ENCODE measurements around the gene PRR16. TPM values are rescaled to one million over a fixed set of nuclear protein-coding genes. Genes with fewer than 3 reads are reported as not detected.
"Not testable (repeated sequence)": the region's sequence is repeated elsewhere in the genome, so short reads cannot be mapped to it uniquely, and the experiment has no call there.

Gene PRR16
- total and polyA plus RNA-seq, 2 of the 13 experiments (the other 11 are each of a cell fraction or from before 2014, with no cell fraction given): not detected

- TF ChIP-seq ARNTL (CRISPR knock-in tag; IDR thresholded peaks at IDR 0.05): peak; percentile 77; the same call in 1 of the 2 replicates
- TF ChIP-seq HOXA5 (CRISPR knock-in tag; IDR thresholded peaks at IDR 0.05): 0 out of 2 replicates have a peak, but pooled peaks have one; percentile 29
- TF ChIP-seq KAT8 (CRISPR knock-in tag; IDR thresholded peaks at IDR 0.05): peak; percentile 27; the same call in 1 of the 2 replicates
Measured at GRCh38 chr5:120457839-120458507, 6.1 kb upstream of the PRR16 start (continued).

- H3K27ac ChIP-seq (ENCODE audit: extremely low read length, insufficient read depth, low read length); H2AFZ ChIP-seq (ENCODE audit: low read length); H3K4me1 ChIP-seq (ENCODE audit: insufficient read depth, low read length); H3K36me3 ChIP-seq (replicated peaks in 1 of 2; ENCODE audit: control insufficient read depth in 1 of 2, insufficient read depth in 2 of 2, low read length in 2 of 2); H3K27me3 ChIP-seq (ENCODE audit: control insufficient read depth in 1 of 2, insufficient read depth in 2 of 2, low read length in 2 of 2); ATAC-seq; BruUV-seq (replicated peaks); DNase-seq (ENCODE audit: low spot score); FAIRE-seq; CTCF ChIA-PET (ENCODE audit: low intra/inter-chr PET ratio, low total read pairs); POLR2A ChIA-PET; H3K9me3 ChIP-seq (ENCODE audit: low read length); H3K79me2 ChIP-seq (ENCODE audit: insufficient read depth, low read length); H3K4me3 ChIP-seq (replicated peaks in 1 of 3; ENCODE audit: insufficient read depth in 1 of 3, low read depth in 2 of 3, low read length in 3 of 3); H3K9ac ChIP-seq (ENCODE audit: insufficient read depth, low read depth, low read length); H4K20me1 ChIP-seq (ENCODE audit: insufficient read depth, low read length): not testable (repeated sequence)
- peak overlapping the region; percentile 85 for H3K4me2 ChIP-seq (ENCODE audit: low read depth, low read length)
- 44% methylated on average over 2 of the region's 2 CpGs for WGBS (ENCODE audit: low lambda C conversion rate)
- intact Hi-C loops (cut with micrococcal nuclease; ENCODE audit: unreplicated experiment): loop anchor here (2.0 to 5.0 kb wide), 4 partner anchors 650 to 1471 kb away; partner anchors contain the start of gene DTWD2
- in situ Hi-C loops (cut with HindIII; ENCODE audit: extremely low pct_ligation_motif_present, low pct_unique_long_range_greater_than_20kb): loop anchor here (10.0 kb wide), 1 partner anchor 984 kb away; no protein-coding TSS in a partner anchor
Measured at GRCh38 chr5:120458508-120458847, 5.6 kb upstream of the PRR16 start.

DNA sequence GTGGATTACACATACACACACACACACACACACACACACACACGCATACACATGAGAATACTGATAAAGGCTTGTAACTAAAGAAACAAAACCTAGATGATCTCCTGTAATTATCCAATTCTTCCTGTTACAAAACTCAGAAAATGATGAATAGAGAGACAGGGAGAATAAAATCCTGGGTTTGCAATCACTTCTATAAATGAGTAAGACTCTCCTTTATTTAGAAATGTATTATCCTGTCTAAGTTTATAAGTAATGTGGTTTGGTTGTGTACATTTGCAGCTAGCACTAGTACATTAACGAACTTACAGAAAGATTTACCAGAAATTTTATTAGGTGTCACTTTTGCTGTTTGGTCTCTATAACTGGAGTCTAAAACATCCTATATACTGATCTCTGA lies 2.8 kb upstream of the PRR16 start:
- Histone ChIP-seq H3K79me2 (ENCODE audit: insufficient read depth, low read length) (no peaks in the 10 kb centered on the region), H3K36me3 (replicated peaks in 1 of 2; ENCODE audit: control insufficient read depth in 1 of 2, insufficient read depth in 2 of 2, low read length in 2 of 2) (no peaks in the 10 kb centered on the region), H3K27ac (ENCODE audit: extremely low read length, insufficient read depth, low read length) (no peak overlapping the region), H3K9ac (ENCODE audit: insufficient read depth, low read depth, low read length) (no peak overlapping the region), H3K4me1 (ENCODE audit: insufficient read depth, low read length) (peaks cover 20% of the 10 kb centered on the region; the same call in 1 of the 2 replicates), H4K20me1 (ENCODE audit: insufficient read depth, low read length) (no peaks in the 10 kb centered on the region), H3K4me2 (ENCODE audit: low read depth, low read length) (no peak overlapping the region), H2AFZ (ENCODE audit: low read length) (no peak overlapping the region), H3K4me3 (replicated peaks in 1 of 3; ENCODE audit: insufficient read depth in 1 of 3, low read depth in 2 of 3, low read length in 3 of 3) (no peak overlapping the region), H3K9me3 (ENCODE audit: low read length) (no peaks in the 10 kb centered on the region), H3K27me3 (ENCODE audit: control insufficient read depth in 1 of 2, insufficient read depth in 2 of 2, low read length in 2 of 2) (peaks cover 4 to 29% of the 10 kb centered on the region in 2 experiments)
- WGBS (ENCODE audit: low lambda C conversion rate): 17% methylated on average over 2 of the region's 2 CpGs
- BruUV-seq (replicated peaks): no TSS peak
- ChIA-PET CTCF (ENCODE audit: low intra/inter-chr PET ratio, low total read pairs) (no interaction called here), POLR2A (no interaction called here)
- FAIRE-seq: no peak
- TF ChIP-seq ZUFSP (CRISPR knock-in tag; IDR thresholded peaks at IDR 0.05; ENCODE audit: borderline replicate concordance): no peak
- TF ChIP-seq ARNT2 (CRISPR knock-in tag; IDR thresholded peaks at IDR 0.05; ENCODE audit: low read depth): no peak
- no peak for TF ChIP-seq ZNF160 (CRISPR knock-in tag; IDR thresholded peaks at IDR 0.05)
- in situ Hi-C loops (cut with HindIII; ENCODE audit: extremely low pct_ligation_motif_present, low pct_unique_long_range_greater_than_20kb): no loop called here
- ATAC-seq: no peak
- intact Hi-C loops (cut with micrococcal nuclease; ENCODE audit: unreplicated experiment): no loop called here
- DNase-seq (ENCODE audit: low spot score): no peak
